Left forelimb (tissue), 1 donor: ENCODE data around the gene LRRC42.
"Not testable (repeated sequence)": the region's sequence is repeated elsewhere in the genome, so short reads cannot be mapped to it uniquely, and the experiment has no call there.

Source experiments
- DNase-seq: peaks from one replicate; pipeline ENCODE4 v3.0.0-alpha.2; 2018; ENCODE audit warnings: low spot score

Gene LRRC42

GRCh38 chr1:53967409-53968124 is 21.4 kb downstream of the LRRC42 start:
- no peak for DNase-seq

DNA sequence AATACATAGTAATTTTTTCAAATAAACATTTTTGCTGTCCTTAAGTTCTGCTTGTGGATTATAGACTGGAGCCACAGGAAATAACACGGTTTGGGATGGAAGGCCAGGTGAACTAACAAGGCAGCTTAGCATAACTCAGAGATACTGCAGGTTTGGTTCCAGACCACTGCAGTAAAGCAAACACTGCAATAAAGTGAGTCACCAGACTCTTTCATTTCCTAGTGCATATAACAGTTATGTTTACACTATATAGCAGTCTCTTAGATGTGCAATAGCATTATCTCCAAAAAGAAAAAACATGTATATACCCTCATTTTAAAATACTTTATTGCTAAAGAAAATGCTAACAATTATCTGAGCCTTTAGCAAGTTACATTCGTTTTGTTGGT is 22.0 kb downstream of the LRRC42 start:
- DNase-seq = no peak

- DNase-seq = not testable (repeated sequence)
Observed at GRCh38 chr1:53969323-53969722, 23.2 kb downstream of the LRRC42 start.

DNA sequence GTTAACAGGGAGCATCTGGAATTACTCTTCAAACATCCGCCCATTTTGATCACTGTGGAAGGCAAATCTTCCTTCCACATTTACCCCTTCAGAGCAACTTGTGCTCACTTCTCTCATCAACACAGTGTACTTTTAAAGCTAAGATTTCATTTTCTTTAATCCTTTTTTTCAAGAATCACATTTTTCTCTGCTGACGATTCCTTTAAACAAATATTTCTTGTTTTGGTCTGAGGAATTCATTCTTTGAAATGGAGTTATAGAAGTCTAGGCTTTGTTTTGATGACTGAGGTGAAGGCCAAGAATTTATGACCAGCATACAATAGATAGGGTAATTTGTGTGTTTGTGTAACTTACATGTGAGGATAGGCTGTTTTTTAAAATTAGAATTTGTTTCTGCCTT is 25.6 kb downstream of the LRRC42 start:
- DNase-seq = no peak

DNA sequence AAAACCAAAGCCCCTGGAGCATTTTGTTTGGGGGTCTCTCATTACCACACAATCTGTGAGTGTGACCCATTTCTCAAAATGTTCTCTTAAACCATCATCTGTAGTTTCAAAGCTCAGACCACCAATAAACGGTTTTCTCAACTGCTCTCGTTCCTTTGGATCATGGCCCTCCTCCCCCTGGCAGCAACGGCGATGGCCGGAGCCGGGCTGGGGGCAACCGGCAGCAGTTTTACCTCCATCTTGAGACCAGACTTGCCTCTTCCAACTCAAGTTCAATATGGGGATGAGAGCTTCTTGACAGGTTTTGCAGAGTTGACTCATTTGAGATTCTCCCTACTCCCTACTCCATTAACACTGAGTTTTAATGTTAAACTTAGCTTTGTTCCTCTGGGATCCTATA is 29.7 kb downstream of the LRRC42 start:
- DNase-seq = no peak

GRCh38 chr1:53979712-53980450 is 33.7 kb downstream of the LRRC42 start:
- DNase-seq = no peak

DNA sequence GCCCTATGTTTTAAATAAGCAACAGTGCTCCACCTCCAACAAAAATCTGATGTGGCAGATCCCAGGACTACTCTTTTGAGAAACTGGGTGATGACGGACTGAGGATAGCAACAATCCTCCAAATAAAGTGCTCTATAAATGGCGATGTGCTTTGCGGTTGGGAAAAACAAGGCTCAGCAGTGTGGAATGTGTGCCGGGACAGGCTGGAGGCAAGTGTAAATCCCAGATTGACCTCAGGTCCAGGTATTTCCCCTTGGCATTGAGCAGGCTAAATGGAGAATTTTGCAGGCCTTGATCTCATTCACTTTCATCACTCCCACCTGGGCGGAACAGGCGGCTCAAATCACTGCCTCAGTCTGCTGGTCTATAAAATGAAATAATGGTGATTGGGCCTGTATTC is 35.1 kb downstream of the LRRC42 start:
- DNase-seq = no peak

GRCh38 chr1:53982034-53982762 is 36.0 kb downstream of the LRRC42 start:
- DNase-seq = no peak

DNA sequence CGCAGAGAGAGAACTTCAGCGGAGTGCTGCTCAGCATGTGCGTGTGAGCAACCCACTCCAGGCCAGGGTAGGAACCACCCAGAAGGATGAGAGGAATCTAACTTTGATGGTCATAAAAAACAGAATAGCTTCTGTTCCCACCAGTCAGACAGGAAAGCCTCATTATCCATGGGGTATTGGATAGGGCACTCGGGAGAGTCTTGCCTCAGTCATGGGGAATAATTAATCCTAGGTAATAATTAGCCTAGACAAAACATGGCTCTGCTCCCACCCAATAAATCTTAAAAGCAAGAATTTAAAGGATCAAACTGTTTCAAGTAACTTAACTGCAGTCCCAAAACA is 36.6 kb downstream of the LRRC42 start:
- no peak for DNase-seq

DNA sequence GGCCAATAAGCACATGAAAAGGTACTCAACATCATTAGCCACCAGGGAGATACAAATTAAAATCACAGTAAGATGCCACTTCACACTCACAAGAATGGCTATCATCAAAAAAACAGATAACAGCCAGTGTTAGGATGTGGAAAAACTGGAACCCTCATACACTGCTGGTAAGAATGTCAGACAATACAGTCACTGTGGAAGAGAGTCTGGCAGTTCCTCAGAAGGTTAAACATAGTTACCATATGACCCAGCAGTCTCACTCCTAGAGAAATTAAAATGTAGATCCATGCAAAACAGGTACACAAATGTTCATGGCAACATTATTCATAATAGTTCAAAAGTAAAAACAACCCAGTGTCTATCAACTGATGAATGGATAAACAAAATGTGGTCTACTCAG is 38.6 kb downstream of the LRRC42 start:
- DNase-seq = no peak

- no peak for DNase-seq
Observed at GRCh38 chr1:53986458-53986857, 40.3 kb downstream of the LRRC42 start.

GRCh38 chr1:53987880-53988279 is 41.7 kb downstream of the LRRC42 start:
- DNase-seq = no peak

DNA sequence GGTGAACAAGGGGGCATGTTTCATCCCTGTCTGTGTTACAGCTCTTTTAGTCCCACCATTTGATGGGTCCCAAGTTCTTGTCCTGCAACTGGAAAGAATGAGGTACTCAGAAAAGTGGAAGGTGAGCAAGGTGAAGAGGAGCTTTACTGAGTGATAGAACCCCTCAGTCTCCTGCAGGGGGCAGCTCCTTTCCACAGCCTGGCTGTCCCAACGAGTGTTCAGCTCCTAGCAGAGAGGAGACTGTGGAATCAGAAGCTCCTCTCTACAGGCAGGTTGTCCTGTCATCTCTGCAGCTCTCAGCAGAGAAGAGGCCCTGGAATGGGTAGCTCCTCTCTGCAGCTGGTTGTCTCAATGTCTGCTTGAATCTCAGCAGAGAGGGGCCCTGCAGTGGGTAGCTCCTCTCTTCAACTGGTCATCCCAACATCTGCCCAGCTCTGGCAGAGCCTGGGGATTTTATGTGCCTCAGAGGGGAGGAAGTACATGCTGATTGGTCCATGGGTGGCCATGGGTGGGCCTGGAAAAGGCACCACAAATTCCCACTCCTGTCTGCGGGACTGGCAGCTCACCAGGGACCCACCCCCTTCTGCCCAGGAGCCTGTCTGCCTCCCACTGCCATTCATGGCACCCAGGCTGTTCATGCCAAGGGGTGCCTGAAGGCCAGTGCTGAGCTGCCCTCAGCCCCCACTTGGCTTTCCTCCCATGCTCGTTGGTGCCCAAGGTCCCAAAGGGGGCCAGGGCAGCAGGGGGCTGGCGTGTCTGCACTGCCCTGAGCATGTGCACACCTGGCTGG is 46.1 kb downstream of the LRRC42 start:
- no peak for DNase-seq

- not testable (repeated sequence) for DNase-seq
Observed at GRCh38 chr1:53994516-53994915, 48.4 kb downstream of the LRRC42 start.

GRCh38 chr1:53995683-53996082 is 49.5 kb downstream of the LRRC42 start:
- DNase-seq = no peak

- no peak for DNase-seq
Observed at GRCh38 chr1:53998223-53998622, 52.1 kb downstream of the LRRC42 start.

- no peak for DNase-seq
Observed at GRCh38 chr1:53999920-54000319, 53.8 kb downstream of the LRRC42 start.

DNA sequence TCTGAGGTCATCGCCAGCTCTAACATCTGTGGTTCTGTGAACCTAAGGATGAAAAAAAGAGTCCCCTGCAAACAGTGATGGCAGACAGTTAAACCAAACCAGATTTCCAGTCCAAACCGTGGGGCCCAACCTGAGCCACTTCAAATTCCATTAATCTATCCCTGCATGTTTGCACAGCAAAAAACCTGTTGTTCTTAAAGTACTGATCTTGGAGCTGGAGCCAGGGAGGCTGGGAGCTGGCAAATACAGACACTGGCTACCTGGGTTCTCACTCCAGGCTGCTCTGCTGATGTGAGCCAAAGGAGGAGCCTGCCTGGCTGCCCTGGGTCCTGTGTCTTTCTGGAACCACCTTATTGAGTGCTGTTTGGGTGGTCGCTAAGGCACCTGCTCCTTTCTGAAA is 55.4 kb downstream of the LRRC42 start:
- no peak for DNase-seq

DNA sequence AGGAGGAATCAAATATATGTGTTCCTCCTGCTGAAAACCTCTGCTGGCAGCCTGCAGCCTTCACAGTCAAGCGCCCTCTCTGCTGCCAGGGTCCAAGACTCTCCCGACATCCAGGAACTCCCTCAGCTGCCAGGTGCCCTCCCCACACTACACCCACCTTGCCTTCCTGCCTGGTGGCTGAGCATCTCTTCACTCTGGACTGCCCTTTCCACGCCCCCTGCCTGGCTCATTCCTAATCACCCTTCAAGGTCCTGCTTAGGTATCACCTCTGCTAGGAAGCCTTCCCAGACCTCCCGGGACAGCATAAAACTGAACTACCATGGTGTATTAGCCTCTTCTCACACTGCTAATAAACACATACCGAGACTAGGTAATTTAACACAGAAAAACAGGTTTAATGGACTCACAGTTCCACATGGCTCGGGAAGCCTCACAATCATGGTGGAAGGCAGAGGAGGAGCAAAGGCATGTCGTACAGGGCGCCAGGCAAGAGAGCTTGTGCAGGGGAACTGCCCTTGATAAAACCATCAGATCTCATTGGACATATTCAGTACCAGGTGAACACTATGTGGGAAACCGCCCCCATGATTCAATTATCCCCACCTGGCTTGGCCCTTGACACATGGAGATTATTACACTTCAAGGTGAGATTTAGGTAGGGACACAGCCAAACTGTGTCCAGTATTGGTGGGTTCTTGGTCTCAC is 56.5 kb downstream of the LRRC42 start:
- DNase-seq = no peak

DNA sequence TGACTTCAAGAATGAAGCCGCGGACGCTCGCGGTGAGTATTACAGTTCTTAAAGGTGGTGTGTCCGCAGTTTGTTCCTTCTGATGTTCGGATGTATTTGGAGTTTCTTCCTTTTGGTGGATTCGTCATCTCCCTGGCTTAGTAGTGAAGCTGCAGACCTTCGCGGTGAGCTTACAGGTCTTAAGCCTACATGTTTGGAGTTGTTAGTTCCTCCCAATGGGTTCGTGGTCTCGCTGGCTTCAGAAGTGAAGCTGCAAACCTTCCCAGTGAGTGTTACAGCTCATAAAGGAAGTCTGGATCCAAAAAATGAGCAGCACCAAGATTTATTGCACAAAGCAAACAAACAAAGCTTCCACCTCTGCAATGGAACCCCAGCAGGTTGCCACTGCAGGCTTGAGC is 57.1 kb downstream of the LRRC42 start:
- DNase-seq = no peak

DNA sequence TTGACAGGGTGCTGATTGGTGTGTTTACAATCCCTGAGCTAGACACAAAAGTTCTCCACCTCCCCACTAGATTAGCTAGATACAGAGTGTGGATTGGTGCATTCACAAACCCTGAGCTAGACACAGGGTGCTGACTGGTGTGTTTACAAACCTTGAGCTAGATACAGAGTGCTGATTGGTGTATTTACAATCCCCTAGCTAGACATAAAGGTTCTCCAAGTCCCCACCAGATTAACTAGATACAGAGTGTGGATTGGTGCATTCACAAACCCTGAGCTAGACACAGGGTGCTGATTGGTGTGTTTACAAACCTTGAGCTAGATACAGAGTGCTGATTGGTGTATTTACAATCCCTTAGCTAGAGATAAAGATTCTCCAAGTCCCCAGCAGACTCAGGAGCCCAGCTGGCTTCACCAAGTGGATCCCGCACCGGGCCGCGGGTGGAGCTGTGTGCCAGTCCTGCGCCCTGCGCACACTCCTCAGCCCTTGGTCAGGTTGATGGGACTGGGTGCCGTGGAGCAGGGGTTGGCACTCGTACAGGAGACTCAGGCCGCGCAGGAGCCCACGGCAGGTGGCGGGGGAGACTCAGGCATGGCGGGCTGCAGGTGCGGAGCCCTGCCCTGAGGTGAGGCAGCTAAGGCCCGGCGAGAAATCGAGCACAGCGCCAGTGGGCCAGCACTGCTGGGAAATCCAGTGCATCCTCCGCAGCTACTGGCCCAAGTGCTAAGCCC is 57.8 kb downstream of the LRRC42 start:
- DNase-seq = not testable (repeated sequence)
